Stimulated activated CD8-positive, alpha-beta memory T cell treated with anti-CD3 and anti-CD28 coated beads, Interleukin-15, amount 100 ng/mL, for 1 hour (primary cell): ENCODE measurements around the gene ARHGEF11.

ENCODE experiments used
- DNase-seq: peaks from one replicate; pipeline ENCODE4 v3.0.0-alpha.2; 2020; ENCODE audit warnings: low read depth

The ARHGEF11 gene

GRCh38 chr1:156998840-156999500 lies 46.6 kb downstream of the ARHGEF11 start:
- no peak for DNase-seq

DNA sequence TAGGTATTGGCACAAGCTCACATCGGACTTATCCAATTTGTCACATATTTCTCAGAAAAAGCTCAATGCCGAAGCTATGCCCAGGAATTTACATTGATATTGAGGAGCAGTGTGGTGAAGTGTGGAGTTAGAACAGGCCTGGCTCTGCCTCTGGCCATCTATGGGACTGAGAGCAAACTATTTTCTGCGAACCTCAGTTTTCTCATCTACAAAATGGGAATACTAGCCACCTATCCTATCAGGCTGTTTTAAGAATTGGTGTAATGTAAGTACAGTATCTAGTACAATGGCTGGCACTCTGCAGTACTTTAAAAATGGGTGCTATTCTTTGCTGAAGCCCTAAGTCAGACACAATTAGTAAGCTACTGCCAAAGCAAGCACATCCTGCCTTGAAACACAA lies 47.2 kb downstream of the ARHGEF11 start:
- DNase-seq: no peak

DNA sequence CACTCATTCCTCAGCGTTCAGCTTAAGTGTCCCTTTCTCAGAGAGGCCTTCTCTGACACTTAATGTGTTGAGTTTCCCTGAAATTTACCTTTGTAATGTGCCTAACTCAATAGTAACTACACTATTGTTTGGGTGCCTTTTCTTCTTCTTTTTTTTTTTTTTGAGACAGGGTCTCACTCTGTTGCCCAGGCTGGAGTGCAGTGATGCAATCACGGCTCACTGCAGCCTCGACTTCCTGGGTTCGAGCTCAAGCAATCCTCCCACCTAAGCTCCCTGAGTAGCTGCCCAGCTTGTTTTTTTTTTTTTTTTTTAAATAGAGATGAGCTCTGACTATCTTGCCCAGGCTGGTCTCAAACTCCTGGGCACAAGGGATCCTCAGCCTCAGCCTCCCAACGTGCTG lies 50.1 kb downstream of the ARHGEF11 start:
- DNase-seq: no peak

GRCh38 chr1:156994277-156994676 lies 51.3 kb downstream of the ARHGEF11 start:
- no peak for DNase-seq

- no peak for DNase-seq
Measured at GRCh38 chr1:156993426-156994147, 52.0 kb downstream of the ARHGEF11 start.

GRCh38 chr1:156992215-156992614 lies 53.3 kb downstream of the ARHGEF11 start:
- no peak for DNase-seq

- no peak for DNase-seq
Measured at GRCh38 chr1:156987715-156988114, 57.8 kb downstream of the ARHGEF11 start.

DNA sequence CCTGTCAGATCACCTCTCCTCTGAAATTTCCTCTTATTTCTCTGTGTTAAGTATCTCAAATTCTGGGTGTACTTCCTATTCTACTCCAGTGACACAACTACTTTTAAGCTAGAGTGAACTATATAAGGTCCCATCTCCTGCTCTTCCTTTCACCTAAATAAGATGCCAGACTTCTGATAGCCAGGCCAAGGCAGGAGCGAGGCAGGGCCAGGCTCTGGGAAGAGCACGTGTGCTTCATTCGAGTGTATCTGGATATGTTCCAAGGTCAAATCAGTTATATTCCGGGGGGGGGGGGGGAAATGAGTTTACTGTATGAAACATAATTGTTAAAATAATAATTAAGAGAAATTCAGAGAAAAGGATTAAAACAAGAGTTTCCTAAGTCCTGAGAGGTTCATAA lies 65.0 kb downstream of the ARHGEF11 start:
- no peak for DNase-seq

DNA sequence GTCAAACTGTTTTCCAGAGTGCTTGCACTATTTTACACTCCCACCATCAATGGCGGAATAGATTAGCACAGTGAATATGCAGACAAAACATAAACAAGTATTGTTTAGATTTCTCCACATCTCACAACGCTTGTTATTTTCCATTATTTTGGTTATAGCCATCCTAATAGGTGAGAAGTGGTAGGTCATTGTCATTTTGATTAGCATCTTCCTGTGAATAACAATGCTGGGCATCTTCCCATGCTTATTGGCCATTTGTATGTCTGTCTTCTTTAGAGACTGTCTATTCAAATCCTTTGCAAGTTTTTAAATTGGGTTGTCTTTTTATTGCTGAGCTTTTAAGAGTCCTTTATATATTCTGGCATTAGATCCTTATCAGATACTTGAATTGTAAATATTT lies 70.5 kb downstream of the ARHGEF11 start:
- no peak for DNase-seq

DNA sequence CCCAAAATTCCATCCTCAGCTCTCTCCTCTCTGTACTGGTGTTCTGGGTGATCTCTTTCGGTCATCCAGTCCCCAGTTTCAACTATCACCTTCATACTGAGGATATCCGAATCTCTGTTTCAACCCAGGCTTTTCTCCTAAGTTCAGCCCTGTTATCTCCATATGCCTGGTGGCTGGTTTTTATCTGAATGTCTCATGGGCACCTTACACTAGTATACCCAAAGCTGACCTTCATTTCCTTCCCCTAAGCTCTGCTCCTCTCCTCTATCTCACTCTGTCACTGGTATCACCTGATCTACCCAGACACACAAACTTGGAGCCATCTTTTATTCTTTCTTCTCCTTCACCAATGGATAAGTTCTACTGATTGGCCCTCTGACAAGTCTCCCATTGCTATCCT lies 72.1 kb downstream of the ARHGEF11 start:
- DNase-seq: no peak

DNA sequence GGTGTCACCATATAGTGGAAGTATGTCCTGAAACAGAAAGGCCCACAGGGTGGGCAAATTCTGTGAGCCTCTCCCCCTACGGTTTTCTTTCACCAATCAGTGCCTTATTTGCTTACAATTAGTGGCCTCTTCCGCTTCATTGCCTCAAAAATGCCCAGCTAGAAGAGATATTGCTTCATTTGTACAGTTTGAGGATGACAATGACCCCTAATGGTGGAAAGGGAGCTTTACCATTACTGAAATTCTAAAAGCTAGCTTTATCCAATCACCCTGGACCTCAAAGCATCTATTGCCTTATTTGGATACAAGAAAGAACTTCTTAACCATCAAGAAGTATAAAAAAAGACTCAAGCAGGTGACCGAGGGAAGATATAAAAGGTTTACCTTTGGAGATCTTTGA lies 75.5 kb downstream of the ARHGEF11 start:
- no peak for DNase-seq

GRCh38 chr1:156969496-156969895 lies 76.0 kb downstream of the ARHGEF11 start:
- no peak for DNase-seq

DNA sequence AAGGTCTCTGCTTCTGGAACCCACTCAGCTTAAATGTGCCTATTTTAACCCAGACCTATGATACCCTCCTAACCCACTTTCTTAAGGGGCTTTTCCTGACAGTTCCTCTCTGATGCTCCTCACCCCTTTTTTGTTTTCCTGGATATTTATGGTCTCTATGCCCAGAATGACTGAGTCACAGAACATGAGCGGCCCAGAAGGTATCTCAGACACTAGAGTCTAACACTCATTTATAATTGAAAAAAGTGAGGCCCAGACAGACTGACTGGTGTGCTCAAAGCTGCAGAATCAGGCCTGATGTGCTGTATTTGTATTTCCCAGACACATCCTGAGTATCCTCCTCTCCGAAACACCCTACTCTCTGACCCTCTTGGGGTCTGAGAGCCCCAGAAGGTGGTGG lies 81.1 kb downstream of the ARHGEF11 start:
- no peak for DNase-seq

DNA sequence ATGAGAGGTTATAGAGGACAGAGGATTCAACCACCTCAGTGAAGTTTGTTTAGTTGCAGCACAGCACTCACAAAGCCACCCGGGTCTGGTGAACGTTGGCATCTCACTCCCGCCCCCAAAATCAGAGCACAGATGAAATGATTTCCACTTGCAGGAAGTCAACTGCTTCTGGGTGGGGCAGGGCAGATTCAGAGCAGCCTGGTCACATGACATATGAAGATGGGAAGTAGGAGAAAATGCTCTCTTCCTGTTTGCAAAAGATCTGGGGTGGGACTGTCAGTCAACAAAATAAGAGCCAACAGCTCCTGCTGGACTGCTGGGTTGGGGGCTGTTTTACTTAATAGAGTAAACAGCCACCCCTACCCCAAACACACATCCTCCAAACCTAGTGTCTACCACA lies 81.9 kb downstream of the ARHGEF11 start:
- no peak for DNase-seq

DNA sequence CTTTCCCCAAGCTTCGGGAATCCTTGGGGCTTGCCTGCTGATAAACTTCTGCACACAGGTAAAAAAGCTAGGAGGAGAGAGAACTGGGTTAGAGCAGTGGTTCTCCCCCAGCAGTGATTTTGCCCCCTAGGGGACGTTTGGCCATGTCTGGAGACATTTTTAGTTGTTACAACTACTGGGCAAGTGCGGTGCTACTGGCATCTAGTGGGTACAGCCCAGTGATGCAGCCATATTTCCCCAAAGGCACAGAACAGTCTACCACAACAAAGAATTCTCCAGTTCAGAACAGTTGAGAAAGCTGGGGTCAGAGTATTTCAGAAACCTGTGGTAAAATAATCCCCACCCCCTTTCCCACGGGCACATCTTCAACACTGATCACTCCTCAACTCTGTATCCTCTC lies 83.8 kb downstream of the ARHGEF11 start:
- no peak for DNase-seq

DNA sequence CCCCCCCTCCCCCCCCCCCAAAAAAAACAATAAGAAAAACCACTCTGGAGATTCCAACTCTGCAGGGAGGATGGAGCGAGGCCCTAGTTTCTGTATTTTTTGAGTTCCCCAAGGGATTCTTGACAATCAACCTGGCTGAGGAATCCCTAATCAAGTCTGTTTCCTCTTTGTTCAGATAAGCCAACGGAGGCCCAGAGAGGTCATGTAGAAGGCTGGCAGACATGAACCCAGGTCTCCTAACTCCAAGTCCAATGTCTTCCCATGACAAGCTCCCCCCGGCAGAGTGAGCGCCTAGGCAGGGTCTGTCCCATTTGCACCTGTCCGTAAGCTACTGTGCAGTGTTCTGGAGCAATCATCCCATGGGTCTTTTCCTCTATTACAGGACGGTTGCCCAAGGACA lies 85.6 kb downstream of the ARHGEF11 start:
- DNase-seq: no peak

GRCh38 chr1:156959414-156959813 lies 86.1 kb downstream of the ARHGEF11 start:
- no peak for DNase-seq

DNA sequence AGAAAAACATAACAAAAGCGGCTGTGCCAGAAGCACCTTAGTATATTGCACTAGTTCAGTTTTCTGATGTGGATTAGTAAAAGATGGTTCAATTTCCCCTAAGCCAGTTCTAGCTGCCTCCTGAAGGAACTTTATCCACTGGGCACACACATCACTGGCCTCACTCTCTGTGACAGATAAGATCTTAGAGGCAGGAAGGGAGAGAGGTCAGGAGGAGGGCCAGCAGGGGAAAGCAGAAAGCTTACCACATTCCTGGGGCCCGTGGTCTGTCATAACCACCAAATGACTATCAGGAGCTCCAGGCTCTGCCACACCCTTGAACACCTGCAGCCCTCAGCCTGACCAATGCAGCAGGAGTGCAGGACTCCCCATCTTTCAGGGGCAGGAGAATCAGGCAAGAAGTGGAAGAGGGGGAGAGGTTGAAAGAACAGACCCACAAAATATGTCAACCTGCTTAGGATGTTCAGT lies 87.3 kb downstream of the ARHGEF11 start:
- DNase-seq: no peak

GRCh38 chr1:156957634-156958033 lies 87.9 kb downstream of the ARHGEF11 start:
- DNase-seq: no peak

DNA sequence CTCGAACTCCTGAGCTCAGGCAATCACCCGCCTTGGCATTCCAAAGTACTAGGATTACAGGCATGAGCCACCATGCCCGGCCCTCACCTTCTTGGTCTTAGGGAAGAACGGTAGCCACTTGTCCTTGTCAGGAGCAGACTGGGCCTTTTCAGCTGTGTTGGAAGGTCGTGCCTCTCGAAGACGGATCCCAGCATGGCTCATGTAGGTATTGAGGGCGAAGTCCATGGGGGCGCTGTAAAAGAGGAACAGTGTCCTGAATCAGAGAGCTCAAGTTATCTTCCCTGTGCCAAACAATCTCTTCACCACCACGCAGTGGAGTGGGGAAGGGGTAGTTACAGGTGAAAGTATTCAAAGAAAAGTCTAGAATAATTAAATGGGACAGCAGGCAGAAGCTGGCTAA lies 89.2 kb downstream of the ARHGEF11 start:
- no peak for DNase-seq

DNA sequence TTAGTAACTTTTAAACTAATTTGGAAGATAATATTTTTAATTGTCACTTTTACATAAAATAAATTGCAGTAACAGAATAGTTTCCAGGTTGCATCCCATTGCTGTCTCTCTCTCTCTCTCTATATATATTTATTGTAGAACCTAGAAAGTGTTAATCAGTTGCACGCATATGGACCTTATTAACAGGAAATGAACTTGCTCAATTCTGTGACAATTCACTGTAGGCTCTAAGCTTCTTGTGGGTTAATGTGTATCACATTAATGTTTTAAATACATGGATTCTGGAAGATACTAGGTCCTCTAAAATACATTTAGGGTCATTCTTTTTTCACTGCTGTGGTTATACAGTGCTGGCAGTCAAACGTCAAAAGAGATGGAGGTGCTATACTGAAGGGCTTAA lies 92.0 kb downstream of the ARHGEF11 start:
- no peak for DNase-seq

DNA sequence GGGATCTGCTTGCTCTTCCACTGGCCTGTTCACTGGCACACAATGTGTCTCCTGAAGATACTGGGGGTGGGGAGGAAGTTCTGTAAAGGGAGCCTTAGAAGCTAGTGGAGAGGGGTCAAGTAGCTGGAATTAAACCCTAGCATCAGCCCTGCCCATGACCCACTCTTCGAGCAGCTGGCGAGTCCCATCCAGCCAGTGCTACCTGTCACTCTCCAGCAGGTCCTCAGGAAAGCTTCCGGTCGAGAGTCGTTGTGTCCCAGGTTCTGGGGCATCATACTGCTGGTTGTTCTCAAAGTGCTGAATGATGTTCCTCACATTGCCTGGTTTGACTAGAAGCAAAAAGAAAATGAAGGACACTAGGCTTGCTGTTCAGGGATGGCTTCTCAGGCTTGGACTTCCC lies 94.2 kb downstream of the ARHGEF11 start:
- no peak for DNase-seq

GRCh38 chr1:156949127-156949526 lies 96.4 kb downstream of the ARHGEF11 start:
- DNase-seq: no peak

GRCh38 chr1:156948708-156949107 lies 96.8 kb downstream of the ARHGEF11 start:
- DNase-seq: no peak
